GM19397 (cell line): ENCODE data around the gene EWSR1.

Experiments
- ATAC-seq: cut with Tn5 transposase; IDR thresholded peaks from one replicate; pipeline ENCODE4 v1.9.1; 2021; ENCODE audit warnings: mild to moderate bottlenecking, moderate library complexity; ENCODE audit not compliant: unreplicated experiment

Gene EWSR1

DNA sequence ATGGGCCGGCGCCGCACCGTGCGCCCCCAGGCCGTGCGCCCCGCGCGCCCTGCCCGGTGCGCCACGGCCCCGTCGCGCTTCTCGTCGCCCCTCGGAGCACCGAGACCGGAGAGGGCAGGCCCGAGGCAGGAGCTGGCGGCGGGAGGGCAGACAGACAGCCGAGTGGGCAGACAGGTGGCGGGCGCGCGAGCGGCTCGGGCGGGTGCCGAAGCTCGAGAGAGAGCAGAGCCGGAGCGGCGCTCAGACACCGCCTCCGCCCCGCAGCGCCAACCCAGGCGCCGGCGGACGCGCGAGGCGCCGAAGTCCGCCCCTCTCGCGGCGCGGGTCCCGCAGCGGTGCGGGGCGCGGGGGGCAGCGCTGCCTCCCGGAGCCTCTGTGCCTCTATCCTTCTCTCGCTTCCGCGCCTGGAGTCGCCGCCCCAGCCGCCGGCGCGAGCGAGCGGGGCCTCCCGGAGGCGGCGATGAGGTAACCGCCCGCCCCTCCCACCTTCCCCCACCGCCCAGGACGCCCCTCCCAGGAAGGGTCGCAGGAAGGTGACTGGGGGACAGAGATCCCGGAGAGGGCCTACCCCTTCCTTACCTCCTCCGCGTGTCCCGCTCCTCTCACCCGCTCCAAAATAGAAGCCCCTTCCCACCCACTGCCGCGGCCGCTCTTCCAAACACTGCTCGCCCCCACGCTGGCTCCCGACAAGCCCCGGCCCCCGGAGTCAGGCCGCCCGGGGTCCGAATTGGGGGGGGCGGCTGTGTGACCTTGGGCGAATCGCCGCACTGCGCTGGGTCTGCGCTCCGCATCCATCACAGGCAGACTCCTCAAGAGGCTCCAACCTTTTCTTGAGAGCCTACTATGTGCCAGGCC lies 47.4 kb downstream of the EWSR1 start, which contains the start of gene RASL10A:
Gene RASL10A (minus strand): TSS at position 412 of the 855 bp plus-strand sequence. CDS start 451 bp downstream, outside the sequence.
- ATAC-seq, result no peak

DNA sequence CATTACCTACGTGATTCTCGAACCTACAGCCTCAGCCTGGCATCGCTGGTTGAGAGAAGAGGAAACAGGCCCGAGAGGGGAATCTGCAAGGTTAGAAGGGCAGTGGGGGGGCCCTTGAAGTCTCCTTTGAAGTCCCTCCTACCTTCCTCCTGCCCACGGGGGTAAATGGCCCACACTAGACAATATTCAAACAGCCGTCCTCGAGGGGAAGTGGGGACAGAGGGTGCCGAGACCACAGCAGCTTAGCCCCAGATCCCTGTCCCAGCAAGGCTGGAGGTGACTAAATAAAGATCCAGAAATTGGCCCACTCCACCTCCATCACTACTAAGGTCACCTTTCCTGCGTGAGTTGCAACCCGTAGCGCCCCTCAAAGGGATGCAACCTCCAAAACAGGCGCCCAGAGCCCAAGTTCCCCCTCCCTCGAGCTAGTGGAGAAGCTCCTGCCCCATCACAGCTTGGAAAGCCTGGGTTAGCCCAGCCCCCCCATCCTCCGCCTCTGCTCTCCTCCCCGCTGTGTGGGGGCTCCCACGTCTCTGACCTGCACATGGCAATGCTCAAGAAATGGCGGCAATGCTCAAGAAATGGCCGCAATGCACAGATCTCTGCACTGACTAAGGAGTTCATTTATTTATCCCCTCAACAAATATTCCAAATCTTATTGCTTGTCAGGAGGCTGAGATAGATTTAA lies 48.2 kb downstream of the EWSR1 start:
- no peak for ATAC-seq

DNA sequence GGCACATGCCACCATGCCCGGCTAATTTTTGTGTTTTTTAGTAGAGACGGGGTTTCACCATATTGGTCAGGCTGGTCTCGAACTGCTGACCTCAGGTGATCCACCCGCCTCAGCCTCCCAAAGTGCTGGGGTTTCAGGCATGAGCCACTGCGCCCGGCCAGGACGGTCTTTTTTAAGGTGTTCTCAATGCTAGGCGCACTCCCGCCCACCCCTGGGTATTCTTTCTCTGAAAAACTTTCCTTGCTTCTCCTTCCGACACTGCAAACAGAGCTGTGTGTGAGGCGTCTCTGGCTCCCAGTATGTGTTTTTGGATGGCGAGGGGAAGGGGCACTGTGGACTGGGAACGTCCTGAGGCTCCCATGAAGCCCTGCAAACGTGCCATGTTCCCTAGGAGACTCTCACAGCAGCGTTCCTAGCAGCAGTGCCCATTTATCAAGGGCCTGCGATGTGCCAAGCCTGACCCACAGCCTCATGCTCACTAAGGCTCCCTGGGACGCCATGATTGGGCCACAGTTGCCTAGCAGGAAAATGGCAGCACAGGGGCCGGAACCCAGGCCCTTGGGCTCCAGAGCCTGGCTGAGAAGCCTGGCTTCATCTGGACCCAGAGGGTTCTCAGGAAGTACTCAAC lies 49.9 kb downstream of the EWSR1 start:
- ATAC-seq, result no peak

DNA sequence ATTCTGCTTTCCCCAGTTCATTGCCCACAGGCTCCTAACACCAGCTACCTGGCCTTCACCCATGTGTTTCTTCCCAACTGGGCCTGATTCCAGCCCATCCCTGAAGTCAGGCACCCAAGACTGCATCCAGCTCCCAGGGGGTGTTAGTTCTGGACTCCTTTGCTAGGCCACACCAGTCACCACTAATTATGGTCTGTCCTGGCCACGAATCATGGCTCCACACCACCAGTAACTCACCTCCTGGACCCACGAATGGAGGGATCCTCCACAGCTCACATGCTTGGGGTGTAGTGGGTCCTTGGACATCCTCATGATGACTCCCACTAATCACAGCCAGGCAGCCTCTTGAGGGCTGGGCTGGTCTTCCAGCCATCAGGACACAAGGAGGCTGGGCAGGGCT lies 51.0 kb downstream of the EWSR1 start:
- no peak for ATAC-seq

DNA sequence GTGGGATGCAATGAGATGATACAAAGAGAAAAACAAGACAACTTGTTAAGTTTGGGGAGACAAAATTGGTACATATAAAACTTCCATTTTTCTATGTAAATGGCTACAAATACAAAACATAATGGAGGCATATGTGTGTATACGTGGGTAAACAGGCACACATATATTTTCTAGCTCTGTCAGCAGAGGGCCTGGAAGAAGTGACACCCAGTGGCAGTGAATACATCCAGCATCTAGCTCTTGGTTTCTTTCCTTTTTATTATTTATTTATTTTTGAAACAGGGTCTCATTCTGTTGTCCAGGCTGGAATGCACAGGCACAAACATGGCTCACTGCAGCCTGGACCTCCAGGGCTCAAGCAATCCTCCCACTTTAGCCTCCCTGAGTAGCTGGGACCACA lies 52.5 kb downstream of the EWSR1 start:
- no peak for ATAC-seq

DNA sequence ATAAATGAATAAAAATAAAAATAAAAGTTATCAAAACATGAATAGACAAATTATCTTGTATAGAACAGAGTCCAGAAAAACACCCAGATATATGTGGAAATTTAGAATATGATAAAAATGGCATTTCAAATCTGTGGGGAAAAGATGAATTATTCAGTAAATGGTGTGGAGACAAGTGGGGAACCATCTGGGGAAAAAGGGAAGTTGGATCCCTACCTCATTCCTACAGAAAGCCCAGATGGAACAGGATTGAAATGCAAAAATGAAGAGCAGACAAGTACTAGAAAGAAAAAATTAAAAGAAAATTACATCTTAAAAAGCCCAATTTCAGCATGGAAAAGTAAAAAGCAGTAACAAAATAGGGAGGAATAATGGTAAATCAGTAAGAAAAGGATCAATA lies 55.6 kb downstream of the EWSR1 start:
- ATAC-seq, result no peak

DNA sequence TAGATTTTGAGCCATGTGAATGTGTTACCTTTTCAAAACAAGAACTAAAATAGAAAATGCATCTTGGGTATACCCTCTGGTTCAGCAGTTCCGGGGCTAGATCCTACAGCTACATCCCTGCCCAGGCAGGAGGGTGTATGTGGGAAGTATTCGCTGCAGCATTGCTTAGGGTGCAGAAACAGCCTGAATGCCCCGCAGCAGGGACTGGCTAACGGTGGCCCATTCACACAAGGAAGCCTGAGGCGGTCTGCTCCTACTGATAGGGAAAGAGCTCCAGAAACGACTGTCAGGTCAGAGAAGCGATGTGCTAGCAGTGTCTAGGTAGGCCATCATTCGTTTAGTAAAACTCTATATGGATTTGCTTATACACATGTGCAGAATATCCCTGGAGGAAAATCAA lies 57.3 kb downstream of the EWSR1 start:
- no peak for ATAC-seq

DNA sequence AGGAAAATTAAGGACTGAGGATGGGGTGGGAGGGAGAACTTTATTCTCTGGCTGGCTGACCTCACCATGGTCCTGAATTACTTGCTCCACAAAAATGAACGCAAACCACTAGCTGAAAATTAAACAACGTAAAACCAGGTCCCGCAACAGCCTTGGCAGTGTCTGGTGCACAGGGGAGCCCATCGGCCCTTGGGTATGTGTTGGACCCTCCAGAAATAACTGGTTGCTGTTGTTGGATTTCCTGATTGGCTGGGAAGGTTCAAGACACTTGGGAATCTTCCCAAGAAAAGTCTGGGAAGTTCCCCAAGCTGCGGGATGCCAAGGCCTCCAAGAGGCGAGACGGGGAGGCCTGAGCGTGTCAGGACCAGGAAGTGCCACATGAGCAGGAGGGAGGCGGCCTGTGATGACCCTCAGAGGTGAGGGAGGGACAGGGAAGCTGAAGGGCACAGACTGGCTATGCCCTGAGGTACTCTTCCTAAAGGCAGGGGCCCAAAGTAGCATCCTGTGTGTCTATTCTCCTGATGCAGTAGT lies 57.8 kb downstream of the EWSR1 start:
- no peak for ATAC-seq

DNA sequence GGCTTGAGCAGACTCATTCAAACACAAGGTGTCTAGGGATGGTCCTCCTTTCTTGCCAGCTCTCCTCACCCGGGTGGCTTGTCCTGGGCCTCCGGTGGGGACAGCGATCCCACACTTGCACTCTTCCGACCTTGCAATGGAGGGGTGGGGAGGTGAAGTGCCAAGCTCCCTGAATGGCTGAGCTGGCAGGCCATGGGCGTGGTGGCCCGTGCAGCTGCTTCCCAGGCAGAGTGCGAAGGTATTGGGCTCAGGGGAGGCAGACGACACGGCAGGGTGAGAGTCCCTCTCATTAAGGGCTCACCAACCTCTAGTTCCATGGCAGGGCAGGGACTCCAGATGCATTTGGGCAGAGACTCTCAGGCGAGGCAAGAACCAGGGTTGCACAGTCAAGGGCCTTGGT lies 58.4 kb downstream of the EWSR1 start:
- ATAC-seq, result no peak

DNA sequence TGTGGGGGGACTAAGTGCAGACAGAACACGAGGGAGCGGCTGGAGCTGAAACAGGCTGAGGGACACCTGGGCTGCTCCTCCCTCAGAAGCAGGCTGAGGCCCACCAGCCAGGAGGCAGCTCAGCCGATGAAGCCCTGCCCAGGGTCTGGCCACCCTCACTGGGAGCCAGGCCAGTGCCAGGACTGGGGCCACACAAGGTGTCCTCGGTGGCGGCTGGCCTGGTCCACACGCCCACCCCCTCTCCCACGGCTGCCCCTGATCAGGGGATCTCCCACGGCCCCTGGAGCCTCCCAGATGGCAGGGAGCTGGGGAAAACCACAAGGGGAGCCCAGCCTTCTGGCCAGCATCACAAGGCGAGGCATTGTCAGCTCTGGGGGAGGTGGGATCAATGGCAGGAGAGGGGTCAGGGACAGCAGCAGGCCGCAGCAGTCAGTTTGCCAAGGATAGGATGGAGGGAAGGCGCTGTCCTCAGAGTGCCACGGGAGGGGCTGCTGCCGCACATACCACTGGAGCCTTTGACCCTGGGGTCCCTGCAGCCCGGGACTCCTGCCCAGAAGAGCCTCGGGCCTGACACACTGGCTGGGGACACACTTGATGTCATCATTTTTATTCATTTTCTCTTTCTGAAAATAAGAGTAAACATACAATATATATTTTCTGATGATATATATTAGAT lies 59.2 kb downstream of the EWSR1 start:
- ATAC-seq, result no peak

DNA sequence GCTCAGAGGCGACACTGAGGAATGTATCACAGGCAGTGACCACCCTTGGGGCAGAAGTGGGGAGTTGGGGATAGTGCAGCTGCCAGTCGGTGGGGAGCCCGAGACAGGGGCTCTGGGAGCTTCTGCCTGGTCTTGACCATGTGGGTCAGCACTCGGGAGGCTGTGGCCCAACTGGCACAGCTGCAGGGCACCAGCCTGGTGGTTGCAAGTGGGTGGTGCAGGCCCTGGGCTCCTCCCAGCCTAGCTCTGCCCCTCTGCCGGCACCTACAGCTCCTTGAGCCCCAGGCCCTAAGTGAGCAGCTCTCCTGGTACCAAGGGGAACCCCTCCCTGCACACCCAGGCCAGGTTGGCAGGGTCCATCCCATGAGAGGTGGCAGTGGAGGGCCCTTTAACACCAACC lies 60.0 kb downstream of the EWSR1 start:
- ATAC-seq, result no peak

DNA sequence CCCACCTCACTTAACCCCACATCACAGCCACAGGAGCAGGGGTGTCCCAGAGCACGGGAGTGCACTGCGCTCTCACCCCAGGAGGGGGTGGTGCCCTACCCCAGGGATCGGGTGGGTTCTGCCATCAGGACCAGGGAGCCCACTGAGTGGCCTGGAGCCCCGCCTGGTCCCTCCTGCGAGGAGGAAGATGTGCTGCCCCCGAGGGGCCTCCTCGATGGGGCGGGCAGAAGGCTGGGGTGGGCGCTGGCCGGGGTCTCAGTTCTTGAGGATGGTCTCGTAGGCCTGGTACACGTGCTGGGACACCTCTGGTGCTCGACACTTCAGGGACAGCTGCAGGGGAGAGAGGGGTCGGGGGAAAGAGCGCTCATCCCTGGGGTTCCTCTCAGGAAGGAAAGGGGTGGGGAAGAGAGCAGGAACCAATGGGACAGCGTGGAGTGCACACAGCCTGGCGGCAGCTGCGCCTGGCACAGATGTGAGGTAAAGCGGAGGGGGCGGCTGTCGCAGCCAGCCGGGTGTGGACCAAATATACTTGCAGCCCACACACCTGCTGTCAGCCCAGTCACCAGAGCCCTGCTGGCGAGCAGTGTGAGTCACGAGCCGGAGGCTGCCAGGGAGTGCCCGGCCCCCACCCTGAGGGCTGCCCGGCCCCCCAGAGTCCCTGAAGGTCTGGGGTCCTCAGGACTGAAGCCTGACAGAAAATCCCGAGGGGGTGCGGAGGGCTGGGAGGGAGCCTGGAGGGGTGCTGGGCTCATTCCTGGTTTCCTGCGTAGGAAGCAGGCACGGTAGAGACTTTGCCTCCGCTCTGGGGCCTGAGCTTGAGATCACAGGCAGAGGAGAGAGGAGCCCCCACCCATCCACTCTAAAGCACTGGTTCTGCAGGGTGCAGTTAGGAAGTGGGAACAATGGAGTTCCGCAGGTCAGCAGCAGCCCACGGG lies 60.8 kb downstream of the EWSR1 start:
- ATAC-seq, result no peak

DNA sequence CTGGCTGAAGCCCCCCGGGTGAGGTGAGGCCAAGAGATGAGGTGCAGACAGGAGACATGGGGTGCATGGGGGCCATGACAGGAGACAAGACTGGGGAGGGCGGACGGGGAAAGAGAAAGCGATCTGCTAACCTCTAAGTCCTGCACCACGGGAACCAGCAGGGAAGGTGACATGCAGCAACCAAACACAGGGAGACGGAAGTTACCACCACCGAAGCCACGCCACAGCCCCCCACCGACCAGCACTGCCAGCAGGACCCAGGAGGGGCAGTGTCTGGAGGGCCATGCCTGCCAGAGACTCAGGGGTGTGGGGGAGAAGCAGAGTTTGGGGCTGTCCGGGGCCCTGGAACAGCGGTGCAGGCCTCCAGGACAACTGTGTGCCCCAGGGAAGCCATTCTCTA lies 61.5 kb downstream of the EWSR1 start:
- no peak for ATAC-seq

DNA sequence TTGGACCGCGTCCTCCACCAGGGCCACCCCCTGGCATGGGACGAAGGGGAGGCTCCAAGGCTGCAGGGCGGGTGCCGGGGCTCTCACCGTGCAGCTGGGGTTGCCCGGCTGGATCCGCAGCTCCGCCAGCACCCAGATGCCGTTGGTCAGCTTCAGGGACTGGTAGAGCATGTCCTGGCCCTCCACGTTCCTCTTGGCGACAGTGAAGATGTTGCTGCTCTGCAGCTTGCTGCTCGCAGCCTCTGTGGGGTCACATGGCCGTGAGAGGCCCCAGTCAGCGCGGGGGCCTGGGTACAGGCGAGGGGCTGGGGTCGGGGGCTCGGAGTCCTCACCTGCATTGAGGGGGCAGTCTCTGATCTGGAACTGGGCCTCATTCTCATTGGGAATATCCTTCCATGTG lies 62.2 kb downstream of the EWSR1 start:
- no peak for ATAC-seq

DNA sequence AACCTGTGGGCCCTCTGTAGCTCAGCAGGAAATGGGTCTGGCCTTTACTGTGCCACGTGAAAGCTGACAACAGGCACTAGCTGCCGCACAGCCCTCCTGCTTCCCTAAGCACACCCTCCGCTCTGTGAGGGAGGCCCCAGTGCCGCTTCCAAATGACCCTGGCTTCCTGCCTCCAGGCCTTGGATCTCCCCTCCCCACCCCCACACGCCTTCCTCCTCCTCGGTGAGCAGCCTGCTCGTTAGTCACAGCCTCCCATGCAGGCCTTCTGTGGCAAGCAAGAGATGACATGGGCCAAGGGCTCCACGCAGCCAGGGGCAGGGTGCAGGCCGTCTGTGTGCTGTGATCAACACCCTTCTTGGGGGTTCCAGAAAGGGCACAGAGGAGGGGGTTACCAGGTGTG lies 62.7 kb downstream of the EWSR1 start:
- no peak for ATAC-seq

DNA sequence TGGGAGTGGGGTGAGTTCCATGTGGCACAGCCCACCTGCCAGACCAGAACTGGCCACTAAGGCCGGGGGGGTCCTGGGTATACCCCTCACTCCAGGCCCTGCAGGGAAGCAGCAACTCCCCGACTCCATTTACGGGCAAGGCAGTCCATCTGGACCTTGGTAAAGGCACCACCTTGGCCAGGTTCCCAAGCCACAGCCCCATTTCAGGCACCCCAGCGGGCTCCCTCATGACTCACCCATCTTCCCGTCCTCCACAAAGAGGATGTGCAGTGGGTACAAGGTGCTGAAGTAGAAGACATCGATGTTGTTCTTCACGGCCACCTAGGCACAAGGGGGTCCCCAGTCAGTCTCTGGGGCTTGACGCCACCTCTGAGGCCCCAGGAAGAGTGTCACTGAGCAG lies 63.1 kb downstream of the EWSR1 start:
- no peak for ATAC-seq

DNA sequence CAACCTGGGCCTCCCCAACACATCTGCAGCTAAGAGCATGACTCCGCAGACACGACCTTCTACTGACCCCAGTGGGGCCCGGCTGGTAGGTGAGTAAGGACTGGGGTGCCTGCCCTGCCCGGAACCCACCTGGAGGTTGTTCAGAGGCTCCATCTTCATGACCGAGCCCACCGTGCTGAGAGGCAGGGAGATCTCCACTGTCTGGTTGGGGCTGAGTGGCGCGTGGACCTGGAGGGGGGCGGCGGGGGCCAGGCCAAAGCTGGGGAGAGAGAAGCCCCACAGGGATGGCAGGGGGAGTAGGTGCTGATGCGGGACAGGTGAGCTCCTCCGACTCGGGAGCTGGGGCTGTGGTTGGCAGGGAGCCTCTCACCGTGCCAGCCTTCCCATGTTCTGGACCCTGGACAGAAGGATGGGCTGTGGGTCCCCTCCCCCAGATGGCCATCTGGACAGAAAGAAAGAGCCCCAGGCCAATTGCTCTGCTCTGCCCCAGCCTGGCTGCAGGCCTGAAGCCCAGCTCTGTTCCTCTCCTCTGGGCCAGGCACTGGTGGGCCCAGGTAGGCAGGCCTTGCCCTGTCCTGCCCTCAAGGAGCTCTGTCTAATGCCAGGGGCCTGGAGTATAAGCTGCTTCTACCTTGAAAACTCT lies 63.7 kb downstream of the EWSR1 start:
- ATAC-seq, result no peak

DNA sequence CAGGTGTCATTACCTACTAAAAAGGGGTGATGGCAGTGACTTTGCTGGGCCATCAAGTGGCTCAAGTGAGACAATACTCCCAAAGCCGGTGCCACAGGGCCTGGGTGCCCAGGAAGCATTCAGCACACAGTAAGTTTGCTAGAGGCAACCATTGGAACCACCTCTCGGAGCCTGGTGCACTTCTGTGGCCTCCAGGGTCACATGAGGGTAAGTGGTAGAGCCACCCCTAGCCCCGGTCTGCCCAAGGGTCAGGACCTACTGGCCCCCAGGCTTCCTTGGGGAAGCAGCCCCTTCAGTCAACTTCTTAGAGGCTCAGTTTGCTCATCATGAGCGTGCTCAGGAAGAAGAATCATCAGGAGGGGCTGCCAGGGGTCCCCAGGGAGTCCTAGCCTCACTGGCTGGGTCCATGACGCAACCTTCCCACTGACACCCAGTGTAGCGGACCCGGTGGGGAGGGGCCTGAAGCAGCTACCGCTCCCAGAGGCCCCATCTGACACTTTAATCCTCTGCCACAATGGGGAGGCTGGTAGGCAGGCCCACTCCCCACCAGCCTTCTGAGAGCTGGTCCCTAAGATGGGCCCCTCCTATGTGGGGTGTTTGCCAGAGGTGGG lies 64.9 kb downstream of the EWSR1 start:
- ATAC-seq, result no peak

DNA sequence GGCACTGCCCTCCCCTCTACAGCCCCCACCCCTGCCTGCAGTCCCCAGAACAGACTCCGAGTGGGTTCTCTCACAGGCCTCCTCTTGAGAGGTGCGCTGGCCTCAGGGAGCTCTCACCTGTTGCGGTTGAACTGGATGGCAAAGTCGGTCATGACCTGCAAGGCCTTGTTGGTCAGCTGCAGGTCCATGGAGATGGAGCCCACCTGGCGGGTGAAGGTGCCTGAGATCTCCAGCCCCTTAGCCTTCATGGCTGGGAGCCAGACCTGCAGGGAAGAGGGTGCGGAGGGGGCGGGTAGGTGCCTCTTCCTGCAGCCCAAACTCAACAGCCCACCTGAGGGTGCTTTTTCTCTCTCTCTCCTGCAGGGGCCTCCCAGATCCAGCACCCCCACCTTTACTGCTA lies 66.1 kb downstream of the EWSR1 start:
- ATAC-seq, result no peak
